Activated CD4-positive, alpha-beta T cell treated with anti-CD3 and anti-CD28 coated beads, Interleukin-2, amount 10 ng/mL, durations not matched to agents 7 days and 5 days (primary cell): Measurements from ENCODE around the gene IL36B. TPM values are rescaled to one million over a fixed set of nuclear protein-coding genes. Genes with fewer than 3 reads are reported as not detected.

Experiments used
- CTCF ChIA-PET: fragments of 350-600 bp; sonication (Branson Sonifier 250); formaldehyde crosslinking; loops from one replicate; lab custom pipeline; 2021; ENCODE audit warnings: antibody characterized with exemption; lab: Charles Lee
- POLR2A ChIA-PET: fragments of 350-600 bp; sonication (Branson Sonifier 250); formaldehyde crosslinking; loops from one replicate; lab custom pipeline; 2021; ENCODE audit warnings: antibody characterized with exemption; lab: Charles Lee
- DNase-seq: peaks from one replicate; pipeline ENCODE4 v3.0.0-alpha.2; 2020
- H3K27ac Mint-ChIP-seq: one replicate; pipeline ENCODE4 v1.8.0; 2021; ENCODE audit warnings: mild to moderate bottlenecking, moderate library complexity, mixed read lengths
- H3K27me3 Mint-ChIP-seq: one replicate; pipeline ENCODE4 v1.8.0; 2021; ENCODE audit warnings: mixed read lengths
- H3K36me3 Mint-ChIP-seq: one replicate; pipeline ENCODE4 v1.8.0; 2021; ENCODE audit warnings: low read depth, mixed read lengths
- H3K4me1 Mint-ChIP-seq: one replicate; pipeline ENCODE4 v1.8.0; 2021; ENCODE audit warnings: mixed read lengths
- H3K4me3 Mint-ChIP-seq: one replicate; pipeline ENCODE4 v1.8.0; 2021; ENCODE audit warnings: mild to moderate bottlenecking, moderate library complexity, mixed read lengths
- H3K9me3 Mint-ChIP-seq: one replicate; pipeline ENCODE4 v1.8.0; 2021; ENCODE audit warnings: mixed read lengths
- total RNA-seq, 2 experiments: library from RNA; stranded (reverse); gene quantifications; one replicate each; pipeline ENCODE4 v1.2.3, GENCODE V29; 2021

The IL36B gene
- total RNA-seq, 2 experiments from 2014 or later = not detected

- Mint-ChIP-seq H3K27ac (no peak overlapping the region), H3K4me1 (no peaks in the 10 kb centered on the region), H3K27me3 (no peaks in the 10 kb centered on the region), H3K9me3 (peaks cover 6% of the 10 kb centered on the region), H3K4me3 (no peak overlapping the region), H3K36me3 (peaks cover 3% of the 10 kb centered on the region)
- CTCF ChIA-PET = no interaction called here
- POLR2A ChIA-PET = no interaction called here
- DNase-seq = no peak
Observed at GRCh38 chr2:113060796-113061195, 8.1 kb upstream of the IL36B start.

- no peaks in the 10 kb centered on the region for H3K4me1 Mint-ChIP-seq
- CTCF ChIA-PET = no interaction called here
- H3K36me3 Mint-ChIP-seq = peaks cover 4% of the 10 kb centered on the region
- no peak overlapping the region for H3K27ac Mint-ChIP-seq
- peaks cover 10% of the 10 kb centered on the region for H3K9me3 Mint-ChIP-seq
- no peak for DNase-seq
- POLR2A ChIA-PET = no interaction called here
- H3K4me3 Mint-ChIP-seq = no peak overlapping the region
- H3K27me3 Mint-ChIP-seq = no peaks in the 10 kb centered on the region
Observed at GRCh38 chr2:113060396-113060795, 7.7 kb upstream of the IL36B start.

- H3K36me3 Mint-ChIP-seq = peaks cover 4% of the 10 kb centered on the region
- CTCF ChIA-PET = interaction anchor here (1.4 to 2.5 kb wide), 2 partner anchors 15 to 20 kb away, joined by 3 to 10 read pairs; no protein-coding TSS in a partner anchor
- peaks cover 17% of the 10 kb centered on the region for H3K9me3 Mint-ChIP-seq
- no peak within 1 kb of the TSS for H3K4me3 Mint-ChIP-seq
- POLR2A ChIA-PET = no interaction called here
- H3K4me1 Mint-ChIP-seq = no peaks in the 10 kb centered on the region
- H3K27me3 Mint-ChIP-seq = no peaks in the 10 kb centered on the region
- no peak within 1 kb of the TSS for H3K27ac Mint-ChIP-seq
- no peak for DNase-seq
Observed at GRCh38 chr2:113058998-113059960, 6.6 kb upstream of the IL36B start, which contains the start of gene IL36RN. TSS of gene IL36RN (plus strand) at chr2:113059198. CDS start at chr2:113059439, 241 bp downstream.

- CTCF ChIA-PET = interaction anchor here (1.4 to 2.5 kb wide), 2 partner anchors 16 to 21 kb away, joined by 3 to 10 read pairs; no protein-coding TSS in a partner anchor
- no peak overlapping the region for H3K4me3 Mint-ChIP-seq
- no peak for DNase-seq
- POLR2A ChIA-PET = no interaction called here
- no peaks in the 10 kb centered on the region for H3K27me3 Mint-ChIP-seq
- H3K9me3 Mint-ChIP-seq = peaks cover 22% of the 10 kb centered on the region
- peaks cover 4% of the 10 kb centered on the region for H3K36me3 Mint-ChIP-seq
- H3K4me1 Mint-ChIP-seq = no peaks in the 10 kb centered on the region
- no peak overlapping the region for H3K27ac Mint-ChIP-seq
Observed at GRCh38 chr2:113058411-113058994, 5.8 kb upstream of the IL36B start.

- H3K27ac Mint-ChIP-seq = no peak overlapping the region
- ChIA-PET CTCF (interaction anchor here (1.1 to 1.3 kb wide), 2 partner anchors 12 to 23 kb away, joined by 3 to 5 read pairs; no protein-coding TSS in a partner anchor), POLR2A (no interaction called here)
Observed at GRCh38 chr2:113057117-113057516, 4.5 kb upstream of the IL36B start.

GRCh38 chr2:113056521-113056920, 3.9 kb upstream of the IL36B start:
- Mint-ChIP-seq H3K9me3 (peaks cover 22% of the 10 kb centered on the region), H3K27me3 (no peaks in the 10 kb centered on the region), H3K27ac (no peak overlapping the region), H3K4me1 (no peaks in the 10 kb centered on the region), H3K4me3 (no peak overlapping the region), H3K36me3 (peaks cover 4% of the 10 kb centered on the region)
- POLR2A ChIA-PET = no interaction called here
- DNase-seq = no peak
- CTCF ChIA-PET = interaction anchor here (1.1 to 1.3 kb wide), 2 partner anchors 11 to 24 kb away, joined by 3 to 5 read pairs; no protein-coding TSS in a partner anchor

More at GRCh38 chr2:113057117-113057516, 4.5 kb upstream of the IL36B start:
- Mint-ChIP-seq H3K27me3 (no peaks in the 10 kb centered on the region), H3K9me3 (peaks cover 22% of the 10 kb centered on the region), H3K36me3 (peaks cover 4% of the 10 kb centered on the region), H3K4me1 (no peaks in the 10 kb centered on the region), H3K4me3 (no peak overlapping the region)
- DNase-seq = no peak

GRCh38 chr2:113054066-113054465, 1.4 kb upstream of the IL36B start:
- Mint-ChIP-seq H3K27ac (no peak overlapping the region), H3K4me1 (no peaks in the 10 kb centered on the region), H3K4me3 (no peak overlapping the region), H3K27me3 (no peaks in the 10 kb centered on the region), H3K9me3 (peaks cover 24% of the 10 kb centered on the region), H3K36me3 (peaks cover 4% of the 10 kb centered on the region)
- ChIA-PET CTCF (interaction anchor here (2.0 kb wide), 1 partner anchor 26 kb away, joined by 7 read pairs; no protein-coding TSS in a partner anchor), POLR2A (no interaction called here)
- DNase-seq = no peak

GRCh38 chr2:113053666-113054065, 999 bp upstream of the IL36B start:
- no peak overlapping the region for H3K4me3 Mint-ChIP-seq
- no peak for DNase-seq
- peaks cover 4% of the 10 kb centered on the region for H3K36me3 Mint-ChIP-seq
- CTCF ChIA-PET = no interaction called here
- POLR2A ChIA-PET = no interaction called here
- H3K4me1 Mint-ChIP-seq = no peaks in the 10 kb centered on the region
- no peaks in the 10 kb centered on the region for H3K27me3 Mint-ChIP-seq
- H3K27ac Mint-ChIP-seq = no peak overlapping the region
- peaks cover 24% of the 10 kb centered on the region for H3K9me3 Mint-ChIP-seq

- H3K27me3 Mint-ChIP-seq = peaks cover 4% of the 10 kb centered on the region
- H3K4me3 Mint-ChIP-seq = no peak overlapping the region
- no peak for DNase-seq
- no peaks in the 10 kb centered on the region for H3K4me1 Mint-ChIP-seq
- H3K36me3 Mint-ChIP-seq = peaks cover 4% of the 10 kb centered on the region
- POLR2A ChIA-PET = no interaction called here
- H3K27ac Mint-ChIP-seq = no peak overlapping the region
- CTCF ChIA-PET = interaction anchor here (0.7 kb wide), 1 partner anchor 942 kb away, joined by 4 read pairs; no protein-coding TSS in a partner anchor
- H3K9me3 Mint-ChIP-seq = peaks cover 21% of the 10 kb centered on the region
Observed at GRCh38 chr2:113050921-113051895, 1.5 kb downstream of the IL36B start.

- H3K36me3 Mint-ChIP-seq = no peaks in the 10 kb centered on the region
- peaks cover 2% of the 10 kb centered on the region for H3K9me3 Mint-ChIP-seq
- no peak overlapping the region for H3K27ac Mint-ChIP-seq
- peaks cover 6% of the 10 kb centered on the region for H3K27me3 Mint-ChIP-seq
- H3K4me3 Mint-ChIP-seq = no peak overlapping the region
- H3K4me1 Mint-ChIP-seq = no peaks in the 10 kb centered on the region
- POLR2A ChIA-PET = no interaction called here
- CTCF ChIA-PET = interaction anchor here (1.5 kb wide), 1 partner anchor 10 kb away, joined by 3 read pairs; no protein-coding TSS in a partner anchor
- DNase-seq = no peak
Observed at GRCh38 chr2:113046465-113046864, 6.2 kb downstream of the IL36B start.

GRCh38 chr2:113041871-113042270, 10.8 kb downstream of the IL36B start:
- DNase-seq = no peak
- H3K4me3 Mint-ChIP-seq = no peak overlapping the region
- no peak overlapping the region for H3K27ac Mint-ChIP-seq
- H3K27me3 Mint-ChIP-seq = peaks cover 4% of the 10 kb centered on the region
- H3K4me1 Mint-ChIP-seq = no peaks in the 10 kb centered on the region
- ChIA-PET CTCF (no interaction called here), POLR2A (no interaction called here)
- H3K36me3 Mint-ChIP-seq = no peaks in the 10 kb centered on the region
- no peaks in the 10 kb centered on the region for H3K9me3 Mint-ChIP-seq

- Mint-ChIP-seq H3K9me3 (no peaks in the 10 kb centered on the region), H3K4me3 (no peak overlapping the region), H3K4me1 (no peaks in the 10 kb centered on the region), H3K36me3 (no peaks in the 10 kb centered on the region), H3K27me3 (peaks cover 2% of the 10 kb centered on the region), H3K27ac (no peak overlapping the region)
- ChIA-PET CTCF (no interaction called here), POLR2A (no interaction called here)
- DNase-seq = no peak
Observed at GRCh38 chr2:113039719-113040118, 12.9 kb downstream of the IL36B start.
